Subcutaneous abdominal adipose tissue (tissue), 5 donors: ENCODE results near the gene TOP3A.
A peak's percentile ranks its signal among the peaks of the same experiment; 100 is the strongest.

Experiments used
- H3K27ac ChIP-seq: one replicate; pipeline ENCODE4 v1.7.0; 2013; ENCODE audit warnings: low read depth, mild to moderate bottlenecking, inconsistent platforms, low read length, moderate library complexity
- H3K27me3 ChIP-seq, 5 donors: one replicate each; pipeline ENCODE4 v1.7.0; 2013; ENCODE audit warnings: low read length in 5 of 5, inconsistent platforms in 1 of 5; ENCODE audit not compliant: control insufficient read depth in 5 of 5, insufficient read depth in 4 of 5
- H3K36me3 ChIP-seq, 5 donors: one replicate each; pipeline ENCODE4 v1.7.0; 2013; ENCODE audit warnings: low read length in 5 of 5; ENCODE audit not compliant: control insufficient read depth in 5 of 5, insufficient read depth in 5 of 5
- H3K4me1 ChIP-seq, 5 donors: one replicate each; pipeline ENCODE4 v1.7.0; 2013; ENCODE audit warnings: low read length in 5 of 5, mild to moderate bottlenecking in 3 of 5, moderate library complexity in 1 of 5; ENCODE audit not compliant: control insufficient read depth in 5 of 5, insufficient read depth in 5 of 5
- H3K4me3 ChIP-seq, 5 donors: one replicate each; pipeline ENCODE4 v1.7.0; 2013; ENCODE audit warnings: low read length in 5 of 5, low read depth in 1 of 5
- H3K9ac ChIP-seq, 5 donors: one replicate each; pipeline ENCODE4 v1.7.0; 2013; ENCODE audit warnings: low read length in 5 of 5, mild to moderate bottlenecking in 4 of 5, moderate library complexity in 3 of 5
- H3K9me3 ChIP-seq, 5 donors: one replicate each; pipeline ENCODE4 v1.7.0; 2013; ENCODE audit warnings: low read length in 5 of 5; ENCODE audit not compliant: control insufficient read depth in 5 of 5
- donor health status: healthy.
- donor health status: healthy.
- donor health status: healthy.
- donor health status: healthy.
- donor health status: healthy.

Gene TOP3A

GRCh38 chr17:18281788-18282187 lies 33.0 kb downstream of the TOP3A start:
- Histone ChIP-seq H3K9ac (no peak overlapping the region), H3K9me3 (no peaks in the 10 kb centered on the region), H3K36me3 (peaks cover 7 to 89% (median 79%) of the 10 kb centered on the region in 5 donors), H3K4me1 (no peaks in the 10 kb centered on the region), H3K4me3 (no peak overlapping the region), H3K27me3 (no peaks in the 10 kb centered on the region), H3K27ac (no peak overlapping the region)

GRCh38 chr17:18280766-18281371 lies 33.9 kb downstream of the TOP3A start:
- H3K4me1 ChIP-seq: no peaks in the 10 kb centered on the region
- H3K36me3 ChIP-seq: peaks cover 7 to 92% (median 83%) of the 10 kb centered on the region in 5 donors
- no peaks in the 10 kb centered on the region for H3K27me3 ChIP-seq
- H3K9ac ChIP-seq: no peak overlapping the region
- no peaks in the 10 kb centered on the region for H3K9me3 ChIP-seq
- no peak overlapping the region for H3K4me3 ChIP-seq
- no peak overlapping the region for H3K27ac ChIP-seq

- H3K4me1 ChIP-seq: no peaks in the 10 kb centered on the region
- H3K4me3 ChIP-seq: no peak overlapping the region
- H3K27ac ChIP-seq: no peak overlapping the region
- peaks cover 4 to 87% (median 78%) of the 10 kb centered on the region in 5 donors for H3K36me3 ChIP-seq
- no peaks in the 10 kb centered on the region for H3K27me3 ChIP-seq
- H3K9ac ChIP-seq: no peak overlapping the region
- no peaks in the 10 kb centered on the region for H3K9me3 ChIP-seq
These were observed 34.5 kb downstream of the TOP3A start for GRCh38 chr17:18280249-18280648.

GRCh38 chr17:18278867-18279266 lies 35.9 kb downstream of the TOP3A start:
- Histone ChIP-seq H3K4me1 (no peaks in the 10 kb centered on the region), H3K36me3 (peaks cover 4 to 87% (median 76%) of the 10 kb centered on the region in 5 donors)

GRCh38 chr17:18277076-18277475 lies 37.7 kb downstream of the TOP3A start:
- Histone ChIP-seq H3K9me3 (no peaks in the 10 kb centered on the region), H3K36me3 (peaks cover 1 to 79% (median 63%) of the 10 kb centered on the region in 5 donors), H3K4me3 (no peak overlapping the region), H3K27ac (no peak overlapping the region), H3K9ac (no peak overlapping the region), H3K4me1 (no peaks in the 10 kb centered on the region), H3K27me3 (no peaks in the 10 kb centered on the region)

More at GRCh38 chr17:18278867-18279266, 35.9 kb downstream of the TOP3A start:
- H3K9me3 ChIP-seq: no peaks in the 10 kb centered on the region
- no peak overlapping the region for H3K27ac ChIP-seq
- H3K27me3 ChIP-seq: no peaks in the 10 kb centered on the region
- no peak overlapping the region for H3K4me3 ChIP-seq
- no peak overlapping the region for H3K9ac ChIP-seq

- Histone ChIP-seq H3K9me3 (no peaks in the 10 kb centered on the region), H3K27ac (no peak overlapping the region), H3K27me3 (no peaks in the 10 kb centered on the region), H3K36me3 (peaks cover 0 to 26% (median 24%) of the 10 kb centered on the region in 5 donors), H3K9ac (no peak overlapping the region), H3K4me3 (no peak overlapping the region), H3K4me1 (no peaks in the 10 kb centered on the region)
These were observed 44.5 kb downstream of the TOP3A start for GRCh38 chr17:18270046-18270931.

- no peaks in the 10 kb centered on the region for H3K27me3 ChIP-seq
- H3K36me3 ChIP-seq: peaks cover 0 to 33% (median 29%) of the 10 kb centered on the region in 5 donors
- H3K4me3 ChIP-seq: no peak overlapping the region
- H3K4me1 ChIP-seq: no peaks in the 10 kb centered on the region
- H3K9me3 ChIP-seq: no peaks in the 10 kb centered on the region
- peak overlapping the region in 1 of 5 donors; percentile 30 for H3K9ac ChIP-seq
- H3K27ac ChIP-seq: no peak overlapping the region
These were observed 46.7 kb downstream of the TOP3A start for GRCh38 chr17:18267927-18268711.

GRCh38 chr17:18267366-18267765 lies 47.4 kb downstream of the TOP3A start:
- no peak overlapping the region for H3K27ac ChIP-seq

GRCh38 chr17:18263885-18264682 lies 50.7 kb downstream of the TOP3A start:
- Histone ChIP-seq H3K9me3 (no peaks in the 10 kb centered on the region), H3K4me1 (peaks cover 0 to 32% (median 29%) of the 10 kb centered on the region in 5 donors), H3K36me3 (peaks cover 0 to 30% (median 29%) of the 10 kb centered on the region in 5 donors), H3K27me3 (no peaks in the 10 kb centered on the region), H3K4me3 (no peak overlapping the region), H3K9ac (no peak overlapping the region), H3K27ac (no peak overlapping the region)

More at GRCh38 chr17:18267366-18267765, 47.4 kb downstream of the TOP3A start:
- Histone ChIP-seq H3K9me3 (no peaks in the 10 kb centered on the region), H3K4me1 (peaks cover 0 to 7% (median 2%) of the 10 kb centered on the region in 5 donors), H3K36me3 (peaks cover 0 to 37% (median 30%) of the 10 kb centered on the region in 5 donors), H3K4me3 (no peak overlapping the region), H3K9ac (no peak overlapping the region), H3K27me3 (no peaks in the 10 kb centered on the region)
